ENCODE data around the gene PRMT1. TPM values are rescaled to one million over a fixed set of nuclear protein-coding genes. Genes with fewer than 3 reads are reported as not detected.

The PRMT1 gene
- total and polyA plus RNA-seq, 12 donors: 80.4 to 262 (median 160) TPM

GRCh38 chr19:49730166-49730565, 53.1 kb downstream of the PRMT1 start:
- TF ChIP-seq, protein P1, sequence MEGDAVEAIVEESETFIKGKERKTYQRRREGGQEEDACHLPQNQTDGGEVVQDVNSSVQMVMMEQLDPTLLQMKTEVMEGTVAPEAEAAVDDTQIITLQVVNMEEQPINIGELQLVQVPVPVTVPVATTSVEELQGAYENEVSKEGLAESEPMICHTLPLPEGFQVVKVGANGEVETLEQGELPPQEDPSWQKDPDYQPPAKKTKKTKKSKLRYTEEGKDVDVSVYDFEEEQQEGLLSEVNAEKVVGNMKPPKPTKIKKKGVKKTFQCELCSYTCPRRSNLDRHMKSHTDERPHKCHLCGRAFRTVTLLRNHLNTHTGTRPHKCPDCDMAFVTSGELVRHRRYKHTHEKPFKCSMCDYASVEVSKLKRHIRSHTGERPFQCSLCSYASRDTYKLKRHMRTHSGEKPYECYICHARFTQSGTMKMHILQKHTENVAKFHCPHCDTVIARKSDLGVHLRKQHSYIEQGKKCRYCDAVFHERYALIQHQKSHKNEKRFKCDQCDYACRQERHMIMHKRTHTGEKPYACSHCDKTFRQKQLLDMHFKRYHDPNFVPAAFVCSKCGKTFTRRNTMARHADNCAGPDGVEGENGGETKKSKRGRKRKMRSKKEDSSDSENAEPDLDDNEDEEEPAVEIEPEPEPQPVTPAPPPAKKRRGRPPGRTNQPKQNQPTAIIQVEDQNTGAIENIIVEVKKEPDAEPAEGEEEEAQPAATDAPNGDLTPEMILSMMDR (IDR thresholded peaks at IDR 0.05): no peak
- TF ChIP-seq POLR2A (IDR thresholded peaks at IDR 0.05): no peak
- WGBS, 4 donors: 63 to 85% (median 77%) methylated on average over 5 of the region's 5 CpGs

More at GRCh38 chr19:49730166-49730565, 53.1 kb downstream of the PRMT1 start:
- Histone ChIP-seq H3K27me3 (no peaks in the 10 kb centered on the region), H3K4me3 (no peak overlapping the region), H3K27ac (no peak overlapping the region), H3K4me1 (replicated peaks in 1 of 2) (peaks cover 11 to 14% of the 10 kb centered on the region in 2 donors), H3K9me3 (replicated peaks in 1 of 3) (no peaks in the 10 kb centered on the region), H3K36me3 (replicated peaks in 1 of 2) (no peaks in the 10 kb centered on the region)
- DNase-seq: no peak
- intact Hi-C loops (cut with DNase I): no loop called here

Small RNA genes lying within 50 kb of the gene (microRNA-seq; reads per million reads assigned to microRNA genes)
- 0 to 0.28 (median 0) reads per million in 3 donors for gene MIR5088

Small RNA genes lying within 50 kb of the gene (small RNA-seq; reads per million reads assigned to genes)
- 0 to 0.17 reads per million in 2 donors for gene MIR5088

Other genes starting within 250 kb of the PRMT1 start
- gene SLC17A7, start 235.7 kb upstream of the PRMT1 start, total RNA-seq: 1 to 10 TPM in 5 of 9 donors, under 1 TPM in 4; 0.06 to 9.6 (median 1.3) TPM
- gene SLC17A7, start 235.7 kb upstream of the PRMT1 start, polyA plus RNA-seq: 1 to 10 TPM in 2 of 3 donors, under 1 TPM in 1; 0.18 to 1.9 (median 1.0) TPM
- gene PIH1D1, start 225.5 kb upstream of the PRMT1 start, total RNA-seq: 100 to 1,000 TPM in 4 of 9 donors, 10 to 100 TPM in 5; 63.1 to 131 (median 87.2) TPM
- 100 to 1,000 TPM in 1 of 3 donors, 10 to 100 TPM in 2; 26.6 to 103 (median 72.3) TPM for gene PIH1D1, start 225.5 kb upstream of the PRMT1 start, polyA plus RNA-seq
- gene ALDH16A1, start 224.0 kb upstream of the PRMT1 start, total RNA-seq: 10 to 100 TPM; 15.1 to 47.8 (median 29.1) TPM
- gene ALDH16A1, start 224.0 kb upstream of the PRMT1 start, polyA plus RNA-seq: 10 to 100 TPM in 2 of 3 donors, 1 to 10 TPM in 1; 3.6 to 95.5 (median 86.7) TPM
- 10 to 100 TPM in 3 of 9 donors, 1 to 10 TPM in 6; 1.2 to 10.6 (median 8.4) TPM for gene FLT3LG, start 203.1 kb upstream of the PRMT1 start, total RNA-seq
- 10 to 100 TPM in 2 of 3 donors, 1 to 10 TPM in 1; 1.8 to 33.8 (median 24.7) TPM for gene FLT3LG, start 203.1 kb upstream of the PRMT1 start, polyA plus RNA-seq
- 1,000 to 10,000 TPM; 2,402 to 3,504 (median 2,570) TPM for gene RPL13A, start 189.7 kb upstream of the PRMT1 start, total RNA-seq
- 1,000 to 10,000 TPM; 1,750 to 2,828 (median 2,567) TPM for gene RPL13A, start 189.7 kb upstream of the PRMT1 start, polyA plus RNA-seq
- 1,000 to 10,000 TPM; 1,528 to 3,971 (median 2,257) TPM for gene RPS11, start 180.8 kb upstream of the PRMT1 start, total RNA-seq
- gene RPS11, start 180.8 kb upstream of the PRMT1 start, polyA plus RNA-seq: 1,000 to 10,000 TPM; 2,684 to 4,591 (median 2,733) TPM
- 100 to 1,000 TPM; 101 to 505 (median 351) TPM for gene FCGRT, start 164.6 kb upstream of the PRMT1 start, total RNA-seq
- 100 to 1,000 TPM in 2 of 3 donors, 10 to 100 TPM in 1; 90.2 to 253 (median 218) TPM for gene FCGRT, start 164.6 kb upstream of the PRMT1 start, polyA plus RNA-seq
- 10 to 100 TPM in 8 of 9 donors, 1 to 10 TPM in 1; 8.0 to 56.4 (median 33.1) TPM for gene RCN3, start 149.3 kb upstream of the PRMT1 start, total RNA-seq
- gene RCN3, start 149.3 kb upstream of the PRMT1 start, polyA plus RNA-seq: 100 to 1,000 TPM in 2 of 3 donors, 1 to 10 TPM in 1; 9.3 to 232 (median 120) TPM
- 10 to 100 TPM; 53.3 to 98.2 (median 63.8) TPM for gene NOSIP, start 96.7 kb upstream of the PRMT1 start, total RNA-seq
- 100 to 1,000 TPM in 2 of 3 donors, 10 to 100 TPM in 1; 35.0 to 159 (median 145) TPM for gene NOSIP, start 96.7 kb upstream of the PRMT1 start, polyA plus RNA-seq
- 1 to 10 TPM in 2 of 9 donors, under 1 TPM in 5, not detected in 2; 0.28 to 1.2 (median 0.87) TPM for gene PRRG2, start 96.0 kb upstream of the PRMT1 start, total RNA-seq
- 1 to 10 TPM in 1 of 3 donors, under 1 TPM in 2; 0.33 to 1.2 (median 0.71) TPM for gene PRRG2, start 96.0 kb upstream of the PRMT1 start, polyA plus RNA-seq
- 10 to 100 TPM in 8 of 9 donors, 1 to 10 TPM in 1; 2.9 to 39.3 (median 17.6) TPM for gene PRR12, start 86.1 kb upstream of the PRMT1 start, total RNA-seq
- 10 to 100 TPM in 1 of 3 donors, 1 to 10 TPM in 2; 4.2 to 49.8 (median 9.5) TPM for gene PRR12, start 86.1 kb upstream of the PRMT1 start, polyA plus RNA-seq
- 10 to 100 TPM in 8 of 9 donors, 1 to 10 TPM in 1; 6.8 to 77.9 (median 37.4) TPM for gene RRAS, start 37.1 kb upstream of the PRMT1 start, total RNA-seq
- gene RRAS, start 37.1 kb upstream of the PRMT1 start, polyA plus RNA-seq: 100 to 1,000 TPM in 2 of 3 donors, 10 to 100 TPM in 1; 21.9 to 180 (median 167) TPM
- gene SCAF1, start 35.1 kb upstream of the PRMT1 start, total RNA-seq: 10 to 100 TPM in 8 of 9 donors, 1 to 10 TPM in 1; 4.2 to 81.3 (median 45.8) TPM
- 10 to 100 TPM in 2 of 3 donors, 1 to 10 TPM in 1; 7.9 to 67.7 (median 27.1) TPM for gene SCAF1, start 35.1 kb upstream of the PRMT1 start, polyA plus RNA-seq
- gene IRF3, start 11.4 kb upstream of the PRMT1 start, total RNA-seq: 100 to 1,000 TPM in 2 of 9 donors, 10 to 100 TPM in 7; 33.7 to 108 (median 64.1) TPM
- 100 to 1,000 TPM in 2 of 3 donors, 10 to 100 TPM in 1; 23.2 to 328 (median 159) TPM for gene IRF3, start 11.4 kb upstream of the PRMT1 start, polyA plus RNA-seq
- 10 to 100 TPM in 4 of 9 donors, 1 to 10 TPM in 5; 3.3 to 16.3 (median 9.7) TPM for gene BCL2L12, start 11.3 kb upstream of the PRMT1 start, total RNA-seq
- 10 to 100 TPM in 2 of 3 donors, 1 to 10 TPM in 1; 3.5 to 15.4 (median 13.9) TPM for gene BCL2L12, start 11.3 kb upstream of the PRMT1 start, polyA plus RNA-seq
- 1 to 10 TPM in 1 of 9 donors, under 1 TPM in 8; 0.18 to 1.2 (median 0.55) TPM for gene ADM5, start 12.3 kb downstream of the PRMT1 start, total RNA-seq
- 1 to 10 TPM in 2 of 3 donors, not detected in 1; 1.9 to 2.0 TPM for gene ADM5, start 12.3 kb downstream of the PRMT1 start, polyA plus RNA-seq
- 1 to 10 TPM in 8 of 9 donors, not detected in 1; 2.4 to 9.4 (median 4.6) TPM for gene CPT1C, start 13.8 kb downstream of the PRMT1 start, total RNA-seq
- gene CPT1C, start 13.8 kb downstream of the PRMT1 start, polyA plus RNA-seq: 10 to 100 TPM in 2 of 3 donors, 1 to 10 TPM in 1; 5.8 to 55.7 (median 14.1) TPM
- gene TSKS, start 86.0 kb downstream of the PRMT1 start, total RNA-seq: under 1 TPM in 5 of 9 donors, not detected in 4; 0.11 to 0.47 (median 0.29) TPM
- gene TSKS, start 86.0 kb downstream of the PRMT1 start, polyA plus RNA-seq: 1 to 10 TPM in 1 of 3 donors, under 1 TPM in 1, not detected in 1; 0.94 to 1.7 TPM
- gene AP2A1, start 89.7 kb downstream of the PRMT1 start, total RNA-seq: 100 to 1,000 TPM in 8 of 9 donors, 10 to 100 TPM in 1; 59.8 to 455 (median 262) TPM
- 100 to 1,000 TPM in 1 of 3 donors, 10 to 100 TPM in 2; 71.5 to 131 (median 90.3) TPM for gene AP2A1, start 89.7 kb downstream of the PRMT1 start, polyA plus RNA-seq
- 10 to 100 TPM; 22.0 to 72.5 (median 45.3) TPM for gene FUZ, start 136.0 kb downstream of the PRMT1 start, total RNA-seq
- 10 to 100 TPM in 2 of 3 donors, 1 to 10 TPM in 1; 7.6 to 62.0 (median 47.7) TPM for gene FUZ, start 136.0 kb downstream of the PRMT1 start, polyA plus RNA-seq
- 100 to 1,000 TPM in 5 of 9 donors, 10 to 100 TPM in 4; 36.2 to 211 (median 105) TPM for gene MED25, start 141.0 kb downstream of the PRMT1 start, total RNA-seq
- 100 to 1,000 TPM in 2 of 3 donors, 10 to 100 TPM in 1; 71.2 to 457 (median 299) TPM for gene MED25, start 141.0 kb downstream of the PRMT1 start, polyA plus RNA-seq
- 100 to 1,000 TPM; 163 to 568 (median 257) TPM for gene PTOV1, start 173.9 kb downstream of the PRMT1 start, total RNA-seq
- gene PTOV1, start 173.9 kb downstream of the PRMT1 start, polyA plus RNA-seq: 100 to 1,000 TPM in 2 of 3 donors, 10 to 100 TPM in 1; 78.7 to 620 (median 409) TPM
- 100 to 1,000 TPM in 4 of 9 donors, 10 to 100 TPM in 5; 49.3 to 199 (median 97.7) TPM for gene PNKP, start 190.3 kb downstream of the PRMT1 start, total RNA-seq
- gene PNKP, start 190.3 kb downstream of the PRMT1 start, polyA plus RNA-seq: 100 to 1,000 TPM in 2 of 3 donors, 10 to 100 TPM in 1; 40.7 to 344 (median 202) TPM
- gene AKT1S1, start 200.1 kb downstream of the PRMT1 start, total RNA-seq: 10 to 100 TPM; 19.8 to 70.3 (median 36.5) TPM
- 10 to 100 TPM; 66.0 to 89.6 (median 75.8) TPM for gene AKT1S1, start 200.1 kb downstream of the PRMT1 start, polyA plus RNA-seq
- 100 to 1,000 TPM in 1 of 9 donors, 10 to 100 TPM in 7, 1 to 10 TPM in 1; 5.8 to 103 (median 51.3) TPM for gene TBC1D17, start 200.4 kb downstream of the PRMT1 start, total RNA-seq
- 100 to 1,000 TPM in 2 of 3 donors, 10 to 100 TPM in 1; 22.4 to 198 (median 113) TPM for gene TBC1D17, start 200.4 kb downstream of the PRMT1 start, polyA plus RNA-seq
- gene IL4I1, start 219.6 kb downstream of the PRMT1 start, total RNA-seq: 1 to 10 TPM in 5 of 9 donors, under 1 TPM in 4; 0.18 to 2.1 (median 1.1) TPM
- gene IL4I1, start 219.6 kb downstream of the PRMT1 start, polyA plus RNA-seq: 1 to 10 TPM in 2 of 3 donors, under 1 TPM in 1; 0.33 to 3.2 (median 2.1) TPM